OCI-LY7 (cell line): ENCODE data around the gene AMFR. TPM values are rescaled to one million over a fixed set of nuclear protein-coding genes. Genes with fewer than 3 reads are reported as not detected.

Source experiments
- BruUV-seq: library from RNA; stranded (reverse); fragments of 400-500 nt; replicated peaks from 2 replicates; lab custom pipeline; 2021; lab: Mats Ljungman, UMichigan
- CTCF ChIA-PET: fragments of 300-600 bp; sonication (Branson Sonifier 250); formaldehyde crosslinking; loops from one replicate; lab custom pipeline; 2022; ENCODE audit warnings: antibody characterized with exemption; ENCODE audit not compliant: unreplicated experiment; lab: Charles Lee
- POLR2A ChIA-PET: fragments of 300-600 bp; sonication (Branson Sonifier 250); formaldehyde crosslinking; loops from one replicate; lab custom pipeline; 2022; ENCODE audit warnings: antibody characterized with exemption; lab: Charles Lee
- DNase-seq: peaks from one replicate; pipeline ENCODE4 v3.0.0-alpha.2; 2015; ENCODE audit warnings: low spot score
- H2AFZ ChIP-seq: fragments of 200-600 bp; sonication (generic), shearing (Covaris generic); 2 replicates; pipeline ENCODE4 v1.6.1; 2014; ENCODE audit warnings: mild to moderate bottlenecking, antibody characterized with exemption, low read length, moderate library complexity
- H3K27ac ChIP-seq: fragments of 200-600 bp; sonication (generic); 2 replicates; pipeline ENCODE4 v1.5.1; 2014; ENCODE audit warnings: mixed run types, low read depth, mild to moderate bottlenecking, moderate library complexity, low read length, inconsistent platforms; ENCODE audit not compliant: poor library complexity, severe bottlenecking
- H3K36me3 ChIP-seq: fragments of 200-600 bp; sonication (generic); 2 replicates; pipeline ENCODE4 v1.6.1; 2014; ENCODE audit warnings: mild to moderate bottlenecking, antibody characterized with exemption, low read length, moderate library complexity, mixed read lengths; ENCODE audit not compliant: insufficient read depth
- H3K4me1 ChIP-seq: fragments of 200-600 bp; sonication (generic); 2 replicates; pipeline ENCODE4 v1.5.1; 2014; ENCODE audit warnings: mild to moderate bottlenecking, low read length; ENCODE audit not compliant: insufficient read depth, poor library complexity, severe bottlenecking
- H3K4me2 ChIP-seq: fragments of 200-600 bp; sonication (generic); 2 replicates; pipeline ENCODE4 v1.6.1; 2014; ENCODE audit warnings: mild to moderate bottlenecking, low read length
- H3K4me3 ChIP-seq: fragments of 200-600 bp; sonication (generic); 2 replicates; pipeline ENCODE4 v1.5.1; 2014; ENCODE audit warnings: mild to moderate bottlenecking, low read depth, low read length; ENCODE audit not compliant: poor library complexity, severe bottlenecking
- H3K79me2 ChIP-seq: fragments of 200-600 bp; sonication (generic); 2 replicates; pipeline ENCODE4 v1.6.1; 2016; ENCODE audit warnings: low read depth, mild to moderate bottlenecking, low read length, moderate library complexity, mixed read lengths; ENCODE audit not compliant: insufficient read depth
- H3K9me2 ChIP-seq: fragments of 200-600 bp; sonication (generic); 2 replicates; pipeline ENCODE4 v1.6.1; 2016; ENCODE audit warnings: mild to moderate bottlenecking, low read length, mixed read lengths; ENCODE audit not compliant: insufficient read depth
- H3K9me3 ChIP-seq: fragments of 200-600 bp; sonication (generic); 2 replicates; pipeline ENCODE4 v1.6.1; 2014; ENCODE audit warnings: mild to moderate bottlenecking, mixed run types, low read length, mixed read lengths
- H4K20me1 ChIP-seq: fragments of 200-600 bp; sonication (generic); 2 replicates; pipeline ENCODE4 v1.6.1; 2014; ENCODE audit warnings: mild to moderate bottlenecking, antibody characterized with exemption, low read length, moderate library complexity, mixed read lengths; ENCODE audit not compliant: insufficient read depth
- EZH2phosphoT487 ChIP-seq: fragments of 200-600 bp; sonication (generic); IDR thresholded peaks from 2 replicates; pipeline ENCODE4 v1.6.1; 2018; ENCODE audit warnings: low read depth, borderline replicate concordance, mild to moderate bottlenecking, mixed run types, antibody characterized with exemption, low read length, moderate library complexity, mixed read lengths
- intact Hi-C: fragments of 100-400 bp; cut with micrococcal nuclease; formaldehyde crosslinking; loops from one replicate; pipeline ENCODE4 v1.10.0; 2022; ENCODE audit not compliant: unreplicated experiment
- total RNA-seq, 2 experiments: library from RNA; depleted of rRNA in 1 of 2; stranded (reverse); fragments of >200 nt in 1 of 2; shearing (Covaris generic) in 1 of 2; gene quantifications; 2 replicates each; pipeline ENCODE4 v1.2.3, GENCODE V29; 2014 to 2022
- TF ChIP-seq, protein P1 (sequence below): fragments of 200-600 bp; sonication (generic); conservative IDR thresholded peaks from 2 replicates; pipeline ENCODE4 v1.5.1; 2014; ENCODE audit warnings: mild to moderate bottlenecking, antibody characterized with exemption, low read length, moderate library complexity, mixed read lengths

AMFR gene
- total RNA-seq, 2 experiments from 2014 or later, result 87.7 to 101 TPM

DNA sequence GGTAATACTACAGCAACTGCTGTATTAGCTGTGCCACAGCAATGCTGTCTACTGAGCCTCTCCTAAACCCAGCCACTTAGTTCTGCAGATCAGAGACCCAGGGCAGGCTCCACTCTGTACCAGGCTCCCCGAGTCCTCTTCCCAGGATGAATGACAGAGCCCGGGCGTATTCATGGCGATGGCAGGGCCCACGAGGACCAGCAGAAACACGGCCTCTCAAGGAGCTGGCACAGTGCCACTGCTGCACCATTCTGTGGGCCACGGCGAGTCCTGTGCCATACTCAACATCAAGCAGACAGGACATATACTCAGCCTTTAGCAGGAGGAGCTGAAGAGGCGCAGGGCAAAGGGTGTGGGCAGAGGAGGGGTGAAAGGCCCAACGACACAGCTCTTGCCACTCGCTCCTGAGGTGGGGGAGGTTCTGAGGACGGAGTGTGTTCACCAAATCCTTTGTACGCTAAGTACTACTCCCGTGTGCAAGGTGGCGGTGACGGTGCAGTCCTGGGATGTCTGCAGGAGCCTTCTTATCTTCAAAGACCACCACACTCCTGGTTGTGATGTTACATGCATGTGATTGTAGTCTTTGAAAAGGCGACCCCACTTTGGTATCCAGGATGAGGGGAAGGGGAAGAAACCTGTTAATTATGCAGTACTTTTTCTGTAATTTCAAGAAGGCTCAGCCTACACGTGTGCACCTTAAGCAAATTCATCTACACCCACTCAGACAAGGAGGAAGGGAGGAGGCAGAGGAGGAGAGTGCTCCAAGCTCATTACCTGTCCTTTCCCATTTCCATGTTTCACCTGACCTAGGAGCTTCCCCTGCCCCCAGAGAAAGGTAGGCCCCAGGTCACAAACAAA lies 98.0 kb downstream of the AMFR start:
- peaks cover 8% of the 10 kb centered on the region for H3K4me1 ChIP-seq
- DNase-seq, result no peak
- TF ChIP-seq, protein P1, sequence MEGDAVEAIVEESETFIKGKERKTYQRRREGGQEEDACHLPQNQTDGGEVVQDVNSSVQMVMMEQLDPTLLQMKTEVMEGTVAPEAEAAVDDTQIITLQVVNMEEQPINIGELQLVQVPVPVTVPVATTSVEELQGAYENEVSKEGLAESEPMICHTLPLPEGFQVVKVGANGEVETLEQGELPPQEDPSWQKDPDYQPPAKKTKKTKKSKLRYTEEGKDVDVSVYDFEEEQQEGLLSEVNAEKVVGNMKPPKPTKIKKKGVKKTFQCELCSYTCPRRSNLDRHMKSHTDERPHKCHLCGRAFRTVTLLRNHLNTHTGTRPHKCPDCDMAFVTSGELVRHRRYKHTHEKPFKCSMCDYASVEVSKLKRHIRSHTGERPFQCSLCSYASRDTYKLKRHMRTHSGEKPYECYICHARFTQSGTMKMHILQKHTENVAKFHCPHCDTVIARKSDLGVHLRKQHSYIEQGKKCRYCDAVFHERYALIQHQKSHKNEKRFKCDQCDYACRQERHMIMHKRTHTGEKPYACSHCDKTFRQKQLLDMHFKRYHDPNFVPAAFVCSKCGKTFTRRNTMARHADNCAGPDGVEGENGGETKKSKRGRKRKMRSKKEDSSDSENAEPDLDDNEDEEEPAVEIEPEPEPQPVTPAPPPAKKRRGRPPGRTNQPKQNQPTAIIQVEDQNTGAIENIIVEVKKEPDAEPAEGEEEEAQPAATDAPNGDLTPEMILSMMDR, result no peak
- TF ChIP-seq EZH2phosphoT487, result no peak
- ChIA-PET CTCF (interaction anchor here (1.4 kb wide), 1 partner anchor 57 kb away, joined by 3 read pairs; no protein-coding TSS in a partner anchor), POLR2A (no interaction called here)
- intact Hi-C loops, result no loop called here
- H4K20me1 ChIP-seq, result no peaks in the 10 kb centered on the region
- no peaks in the 10 kb centered on the region for H3K79me2 ChIP-seq
- no peak overlapping the region for H3K27ac ChIP-seq
- BruUV-seq, result no TSS peak
- no peaks in the 10 kb centered on the region for H3K9me3 ChIP-seq
- no peaks in the 10 kb centered on the region for H3K9me2 ChIP-seq
- H2AFZ ChIP-seq, result no peak overlapping the region
- H3K4me2 ChIP-seq, result no peak overlapping the region
- H3K36me3 ChIP-seq, result no peaks in the 10 kb centered on the region
- H3K4me3 ChIP-seq, result no peak overlapping the region

DNA sequence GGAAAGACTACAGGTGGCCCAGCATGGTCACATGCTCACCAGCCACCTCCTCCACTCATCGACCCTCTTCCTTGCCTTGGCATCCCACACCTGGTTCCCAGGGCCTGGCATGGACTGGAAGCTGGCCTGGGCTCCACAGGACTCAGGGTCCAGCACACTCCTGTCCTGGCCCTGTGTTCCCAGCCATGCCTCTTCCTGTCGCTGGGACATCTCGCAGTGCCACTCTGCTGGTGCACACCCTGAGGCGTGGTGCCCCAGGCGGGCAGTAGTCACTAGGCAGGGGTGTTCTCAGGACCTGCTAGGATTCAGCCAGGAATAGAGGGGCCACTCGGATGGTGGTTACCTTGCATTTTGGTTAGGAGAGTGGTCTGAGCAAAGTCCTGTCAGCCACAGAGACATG lies 99.4 kb downstream of the AMFR start:
- no peaks in the 10 kb centered on the region for H4K20me1 ChIP-seq
- H2AFZ ChIP-seq, result no peak overlapping the region
- no peak overlapping the region for H3K4me3 ChIP-seq
- no peaks in the 10 kb centered on the region for H3K9me2 ChIP-seq
- H3K4me2 ChIP-seq, result no peak overlapping the region
- DNase-seq, result no peak
- intact Hi-C loops, result no loop called here
- H3K27ac ChIP-seq, result no peak overlapping the region
- ChIA-PET POLR2A (no interaction called here), CTCF (interaction anchor here (0.6 kb wide), 1 partner anchor 31 kb away, joined by 3 read pairs; no protein-coding TSS in a partner anchor)
- H3K36me3 ChIP-seq, result no peaks in the 10 kb centered on the region
- peaks cover 6% of the 10 kb centered on the region for H3K4me1 ChIP-seq
- BruUV-seq, result no TSS peak
- TF ChIP-seq, protein P1, result no peak
- TF ChIP-seq EZH2phosphoT487, result no peak
- no peaks in the 10 kb centered on the region for H3K9me3 ChIP-seq
- no peaks in the 10 kb centered on the region for H3K79me2 ChIP-seq

DNA sequence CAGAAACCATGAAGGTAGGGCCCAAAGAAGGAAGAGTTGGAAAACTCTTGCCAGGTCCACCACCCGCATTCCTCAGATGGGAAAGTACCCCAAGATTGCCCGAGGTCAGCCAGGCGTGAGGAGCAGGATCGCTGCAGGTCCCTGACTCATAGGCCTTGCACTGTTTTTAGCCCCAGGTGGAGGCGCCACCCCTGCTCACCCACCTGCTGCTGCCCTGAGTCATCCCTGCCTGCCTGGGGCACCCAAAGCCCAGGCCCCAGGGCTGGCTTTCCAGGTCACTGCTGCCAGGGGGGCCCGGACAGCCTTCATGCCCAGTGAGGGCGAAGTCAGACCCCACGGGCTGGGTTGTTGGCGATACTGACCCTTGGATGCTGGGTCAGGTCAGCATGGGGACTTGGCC lies 100.9 kb downstream of the AMFR start:
- Histone ChIP-seq H4K20me1 (no peaks in the 10 kb centered on the region), H3K4me2 (no peak overlapping the region), H3K9me3 (no peaks in the 10 kb centered on the region), H3K9me2 (no peaks in the 10 kb centered on the region), H3K36me3 (no peaks in the 10 kb centered on the region), H3K27ac (no peak overlapping the region), H3K79me2 (no peaks in the 10 kb centered on the region), H3K4me3 (no peak overlapping the region), H3K4me1 (no peaks in the 10 kb centered on the region), H2AFZ (no peak overlapping the region)
- ChIA-PET CTCF (no interaction called here), POLR2A (no interaction called here)
- TF ChIP-seq EZH2phosphoT487, result no peak
- TF ChIP-seq, protein P1, result no peak
- DNase-seq, result no peak
- no TSS peak for BruUV-seq
- intact Hi-C loops, result no loop called here
